ENCODE data around the gene MLPH. TPM values are rescaled to one million over a fixed set of nuclear protein-coding genes. Genes with fewer than 3 reads are reported as not detected.
A peak's percentile ranks its signal among the peaks of the same experiment; 100 is the strongest.

Gene MLPH
- total and polyA plus RNA-seq, 2 of the 4 experiments (the other 2 are of a cell fraction), result 13.8 to 21.6 TPM

DNA sequence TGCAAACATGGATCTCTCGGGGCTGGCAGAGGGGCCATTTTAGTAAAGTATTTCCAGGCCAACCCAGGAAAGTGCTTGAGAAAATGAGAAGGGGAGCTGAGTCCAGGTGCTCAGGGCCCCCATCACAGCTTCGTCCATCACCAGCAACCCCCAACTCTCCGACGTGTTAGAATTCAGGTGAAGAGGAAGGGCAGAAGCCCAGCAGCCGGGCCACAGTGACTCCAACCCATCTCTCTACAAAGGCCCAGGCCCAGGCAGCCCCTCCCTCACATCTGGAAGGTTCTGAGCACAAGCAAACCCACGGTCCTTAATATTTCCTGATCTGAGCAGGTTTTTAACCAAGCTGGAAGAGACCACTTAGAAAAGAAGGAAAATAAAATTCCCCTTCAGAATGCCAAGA is 38.4 kb upstream of the MLPH start:
- Histone ChIP-seq H3K56ac (ENCODE audit: extremely low read depth, insufficient read depth, low read length) (no peak overlapping the region), H4K5ac (ENCODE audit: low read depth, low read length) (no peak overlapping the region), H3K23ac (ENCODE audit: low read depth, low read length) (no peak overlapping the region), H3K9me1 (ENCODE audit: insufficient read depth, low read length) (peaks cover 11% of the 10 kb centered on the region), H3K27me3 (ENCODE audit: control insufficient read depth, insufficient read depth, low read length) (no peaks in the 10 kb centered on the region), H2BK15ac (ENCODE audit: low read depth, low read length) (0 out of 3 replicates have a peak overlapping the region, but pooled peaks have one; percentile 18), H2BK20ac (ENCODE audit: low read depth, low read length) (no peak overlapping the region), H4K8ac (ENCODE audit: low read depth in 2 of 2, low read length in 2 of 2) (peak overlapping the region in 1 of 2 experiments; percentile 7; a peak in 1 of 4 replicates), H3K4me3 (ENCODE audit: insufficient read depth, low read depth, low read length) (no peak overlapping the region), H3K36me3 (ENCODE audit: control insufficient read depth, insufficient read depth, low read length) (no peaks in the 10 kb centered on the region), H3K9ac (ENCODE audit: low read depth, low read length) (no peak overlapping the region), H3K4me1 (ENCODE audit: control insufficient read depth, insufficient read depth, low read length) (peaks cover 36% of the 10 kb centered on the region), H3K27ac (ENCODE audit: insufficient read depth, low read length) (no peak overlapping the region), H2BK5ac (ENCODE audit: low read depth, low read length, poor library complexity, severe bottlenecking) (no peak overlapping the region), H2AK5ac (ENCODE audit: low read depth, low read length) (peak overlapping the region; percentile 30; the same call in 1 of the 2 replicates), H3K9me3 (ENCODE audit: control insufficient read depth, insufficient read depth, low read length) (no peaks in the 10 kb centered on the region), H4K91ac (ENCODE audit: insufficient read depth, low read depth, low read length) (no peak overlapping the region; the same call in 1 of the 2 replicates), H4K20me1 (ENCODE audit: insufficient read depth, low read length) (no peaks in the 10 kb centered on the region), H3K79me1 (ENCODE audit: low read depth in 1 of 2, low read length in 2 of 2) (peaks cover 0 to 15% of the 10 kb centered on the region in 2 experiments; a peak in 2 of 4 replicates), H2AFZ (replicated peaks; ENCODE audit: low read length, poor library complexity) (no peak overlapping the region), H3K14ac (replicated peaks; ENCODE audit: low read depth, low read length) (no peak overlapping the region), H3K18ac (ENCODE audit: low read depth, low read length) (no peak overlapping the region), H2AK9ac (replicated peaks; ENCODE audit: low read depth, low read length, poor library complexity) (no peak overlapping the region), H2BK120ac (ENCODE audit: low read depth, low read length) (no peak overlapping the region), H3K4me2 (ENCODE audit: low read depth, low read length) (no peak overlapping the region), H3K4ac (ENCODE audit: low read depth, low read length) (no peak overlapping the region)
- CTCF ChIA-PET, result interaction anchor here (1.7 kb wide), 1 partner anchor 27 kb away, joined by 7 read pairs; no protein-coding TSS in a partner anchor
- dilution Hi-C loops (cut with HindIII; ENCODE audit: low sequenced_read_pairs, unreplicated experiment) (no loop called here), intact Hi-C loops (cut with micrococcal nuclease) (no loop called here), in situ Hi-C loops (cut with MboI; ENCODE audit: low sequenced_read_pairs) (no loop called here)
- DNase-seq (no peak), ATAC-seq (ENCODE audit: low read depth) (no peak)
- no peak for TF ChIP-seq MXI1 (IDR thresholded peaks at IDR 0.05; ENCODE audit: borderline replicate concordance, low read depth, low read length)
- no CpG with 5 or more reads among the region's 6 CpGs for WGBS, 2 experiments (ENCODE audit: extremely low coverage in 2 of 2, insufficient read length in 1 of 2)
- BruUV-seq (replicated peaks), result no TSS peak
- POLR2A ChIA-PET (ENCODE audit: unreplicated experiment), result no interaction called here

Measured in IMR-90 (cell line).